Neural cell (in vitro differentiated cells): ENCODE results near the gene SUGCT.

ENCODE experiments used
- CTCF ChIP-seq: fragments of 450-650 bp; IDR thresholded peaks from 2 replicates; pipeline ENCODE4 v1.5.1; 2014; ENCODE audit warnings: antibody characterized with exemption, mild to moderate bottlenecking, moderate library complexity; ENCODE audit not compliant: poor library complexity, severe bottlenecking
- REST ChIP-seq: IDR thresholded peaks from 2 replicates; pipeline ENCODE4 v1.6.1; 2012; ENCODE audit warnings: borderline replicate concordance

- TF ChIP-seq CTCF (no peak), REST (no peak)
These were observed 740.0 kb downstream of the SUGCT start for GRCh38 chr7:40874756-40875155.
